WTC11 (cell line): ENCODE results near the gene USH2A.

Experiments
- ATF2 ChIP-seq: sonication (generic); formaldehyde crosslinking; IDR thresholded peaks from 2 replicates; pipeline ENCODE4 v1.8.1; 2022; ENCODE audit warnings: low read depth, missing genetic modification reagents, borderline replicate concordance
- CTCF ChIP-seq: fragments of 200-600 bp; IDR thresholded peaks from 2 replicates; pipeline ENCODE4 v1.8.0; 2022; ENCODE audit warnings: antibody characterized with exemption
- SMAD3 ChIP-seq: sonication (generic); formaldehyde crosslinking; IDR thresholded peaks from 2 replicates; pipeline ENCODE4 v1.8.0; 2022; ENCODE audit warnings: missing genetic modification reagents, mild to moderate bottlenecking, borderline replicate concordance

GRCh38 chr1:216422821-216423520 lies at the start of gene USH2A:
- TF ChIP-seq CTCF (no peak), SMAD3 (CRISPR knock-in tag) (no peak), ATF2 (CRISPR knock-in tag) (no peak)
